ENCODE measurements around the gene SAMD11. TPM values are rescaled to one million over a fixed set of nuclear protein-coding genes. Genes with fewer than 3 reads are reported as not detected.
"Not testable (repeated sequence)": the region's sequence is repeated elsewhere in the genome, so short reads cannot be mapped to it uniquely, and the experiment has no call there.

SAMD11 gene
- polyA plus RNA-seq (2013, experiment 1 of 2) = 2.3 TPM
- 1.1 TPM for polyA plus RNA-seq (2013, experiment 2 of 2)

- WGBS = 3% methylated on average over 72 of the region's 72 CpGs
- Histone ChIP-seq H3K27me3 (ENCODE audit: insufficient read depth, low read length) (peaks cover 100% of the 10 kb centered on the region), H3K9me3 (ENCODE audit: insufficient read depth, low read depth, low read length) (no peaks in the 10 kb centered on the region)
Measured at GRCh38 chr1:923131-923990, at the start of gene SAMD11. SAMD11 (plus strand) TSS chr1:923923; CDS start chr1:924432, 509 bp downstream.

GRCh38 chr1:876428-877208 is 47.1 kb upstream of the SAMD11 start:
- peaks cover 18% of the 10 kb centered on the region for H3K27me3 ChIP-seq (ENCODE audit: insufficient read depth, low read length)
- H3K36me3 ChIP-seq (ENCODE audit: insufficient read depth, low read length); H3K9me3 ChIP-seq (ENCODE audit: insufficient read depth, low read depth, low read length); H3K27ac ChIP-seq (ENCODE audit: low read depth, low read length); H3K4me1 ChIP-seq (ENCODE audit: insufficient read depth, low read length); H3K9ac ChIP-seq (ENCODE audit: low read depth, low read length); H3K4me3 ChIP-seq (ENCODE audit: low read length): not testable (repeated sequence)
- 77% methylated on average over 8 of the region's 8 CpGs for WGBS

More at GRCh38 chr1:923131-923990, at the start of gene SAMD11:
- no peaks in the 10 kb centered on the region for H3K36me3 ChIP-seq (ENCODE audit: insufficient read depth, low read length)
- no peak within 1 kb of the TSS; the same call in 1 of the 2 replicates for H3K9ac ChIP-seq (ENCODE audit: low read depth, low read length)
- no peak within 1 kb of the TSS for H3K27ac ChIP-seq (ENCODE audit: low read depth, low read length)
- peak within 1 kb of the TSS; percentile 45 for H3K4me3 ChIP-seq (ENCODE audit: low read length)
- H3K4me1 ChIP-seq (ENCODE audit: insufficient read depth, low read length) = peaks cover 9% of the 10 kb centered on the region

GRCh38 chr1:877209-877986 is 46.3 kb upstream of the SAMD11 start:
- not testable (repeated sequence) for H3K4me1 ChIP-seq (ENCODE audit: insufficient read depth, low read length); H3K9me3 ChIP-seq (ENCODE audit: insufficient read depth, low read depth, low read length); H3K36me3 ChIP-seq (ENCODE audit: insufficient read depth, low read length); H3K27ac ChIP-seq (ENCODE audit: low read depth, low read length); H3K9ac ChIP-seq (ENCODE audit: low read depth, low read length); H3K4me3 ChIP-seq (ENCODE audit: low read length)
- peaks cover 12% of the 10 kb centered on the region for H3K27me3 ChIP-seq (ENCODE audit: insufficient read depth, low read length)
- WGBS = 66% methylated on average over 5 of the region's 5 CpGs

- H3K27ac ChIP-seq (ENCODE audit: low read depth, low read length); H3K9ac ChIP-seq (ENCODE audit: low read depth, low read length); H3K4me1 ChIP-seq (ENCODE audit: insufficient read depth, low read length); H3K4me3 ChIP-seq (ENCODE audit: low read length); H3K36me3 ChIP-seq (ENCODE audit: insufficient read depth, low read length); H3K9me3 ChIP-seq (ENCODE audit: insufficient read depth, low read depth, low read length): not testable (repeated sequence)
- H3K27me3 ChIP-seq (ENCODE audit: insufficient read depth, low read length) = peaks cover 19% of the 10 kb centered on the region
- WGBS = 49% methylated on average over 2 of the region's 2 CpGs
Measured at GRCh38 chr1:880511-880910, 43.2 kb upstream of the SAMD11 start.

GRCh38 chr1:880915-881314 is 42.8 kb upstream of the SAMD11 start:
- not testable (repeated sequence) for H3K9me3 ChIP-seq (ENCODE audit: insufficient read depth, low read depth, low read length); H3K9ac ChIP-seq (ENCODE audit: low read depth, low read length); H3K36me3 ChIP-seq (ENCODE audit: insufficient read depth, low read length); H3K27ac ChIP-seq (ENCODE audit: low read depth, low read length); H3K4me3 ChIP-seq (ENCODE audit: low read length); H3K4me1 ChIP-seq (ENCODE audit: insufficient read depth, low read length)
- H3K27me3 ChIP-seq (ENCODE audit: insufficient read depth, low read length) = peaks cover 20% of the 10 kb centered on the region
- no CpG with 5 or more reads among the region's 2 CpGs for WGBS

GRCh38 chr1:886311-886710 is 37.4 kb upstream of the SAMD11 start:
- Histone ChIP-seq H3K27me3 (ENCODE audit: insufficient read depth, low read length) (peaks cover 35% of the 10 kb centered on the region), H3K36me3 (ENCODE audit: insufficient read depth, low read length) (no peaks in the 10 kb centered on the region), H3K4me1 (ENCODE audit: insufficient read depth, low read length) (no peaks in the 10 kb centered on the region), H3K9me3 (ENCODE audit: insufficient read depth, low read depth, low read length) (no peaks in the 10 kb centered on the region), H3K9ac (ENCODE audit: low read depth, low read length) (no peak overlapping the region), H3K4me3 (ENCODE audit: low read length) (no peak overlapping the region), H3K27ac (ENCODE audit: low read depth, low read length) (no peak overlapping the region)
- WGBS = 85% methylated on average over 1 of the region's 1 CpG

- Histone ChIP-seq H3K36me3 (ENCODE audit: insufficient read depth, low read length) (no peaks in the 10 kb centered on the region), H3K4me1 (ENCODE audit: insufficient read depth, low read length) (no peaks in the 10 kb centered on the region), H3K4me3 (ENCODE audit: low read length) (no peak overlapping the region), H3K9ac (ENCODE audit: low read depth, low read length) (no peak overlapping the region), H3K9me3 (ENCODE audit: insufficient read depth, low read depth, low read length) (no peaks in the 10 kb centered on the region), H3K27me3 (ENCODE audit: insufficient read depth, low read length) (peaks cover 35% of the 10 kb centered on the region), H3K27ac (ENCODE audit: low read depth, low read length) (no peak overlapping the region)
- 88% methylated on average over 11 of the region's 11 CpGs for WGBS
Measured at GRCh38 chr1:886760-887159, 37.0 kb upstream of the SAMD11 start.

- Histone ChIP-seq H3K4me3 (ENCODE audit: low read length) (no peak overlapping the region), H3K9me3 (ENCODE audit: insufficient read depth, low read depth, low read length) (no peaks in the 10 kb centered on the region), H3K9ac (ENCODE audit: low read depth, low read length) (no peak overlapping the region), H3K27ac (ENCODE audit: low read depth, low read length) (no peak overlapping the region), H3K27me3 (ENCODE audit: insufficient read depth, low read length) (peaks cover 35% of the 10 kb centered on the region), H3K4me1 (ENCODE audit: insufficient read depth, low read length) (no peaks in the 10 kb centered on the region), H3K36me3 (ENCODE audit: insufficient read depth, low read length) (no peaks in the 10 kb centered on the region)
Measured at GRCh38 chr1:888297-888696, 35.4 kb upstream of the SAMD11 start.

GRCh38 chr1:889774-890173 is 33.9 kb upstream of the SAMD11 start:
- H3K4me1 ChIP-seq (ENCODE audit: insufficient read depth, low read length); H3K9ac ChIP-seq (ENCODE audit: low read depth, low read length); H3K4me3 ChIP-seq (ENCODE audit: low read length); H3K9me3 ChIP-seq (ENCODE audit: insufficient read depth, low read depth, low read length); H3K27ac ChIP-seq (ENCODE audit: low read depth, low read length); H3K36me3 ChIP-seq (ENCODE audit: insufficient read depth, low read length): not testable (repeated sequence)
- WGBS = 89% methylated on average over 3 of the region's 4 CpGs
- peaks cover 31% of the 10 kb centered on the region for H3K27me3 ChIP-seq (ENCODE audit: insufficient read depth, low read length)

- H3K9me3 ChIP-seq (ENCODE audit: insufficient read depth, low read depth, low read length) = not testable (repeated sequence)
- 81% methylated on average over 9 of the region's 9 CpGs for WGBS
Measured at GRCh38 chr1:890234-890633, 33.5 kb upstream of the SAMD11 start.

GRCh38 chr1:890661-891060 is 33.1 kb upstream of the SAMD11 start:
- Histone ChIP-seq H3K27ac (ENCODE audit: low read depth, low read length) (no peak overlapping the region), H3K27me3 (ENCODE audit: insufficient read depth, low read length) (peaks cover 26% of the 10 kb centered on the region), H3K4me1 (ENCODE audit: insufficient read depth, low read length) (no peaks in the 10 kb centered on the region), H3K9ac (ENCODE audit: low read depth, low read length) (no peak overlapping the region), H3K36me3 (ENCODE audit: insufficient read depth, low read length) (no peaks in the 10 kb centered on the region), H3K4me3 (ENCODE audit: low read length) (no peak overlapping the region), H3K9me3 (ENCODE audit: insufficient read depth, low read depth, low read length) (no peaks in the 10 kb centered on the region)
- 74% methylated on average over 3 of the region's 3 CpGs for WGBS

More at GRCh38 chr1:890234-890633, 33.5 kb upstream of the SAMD11 start:
- H3K4me1 ChIP-seq (ENCODE audit: insufficient read depth, low read length); H3K9ac ChIP-seq (ENCODE audit: low read depth, low read length); H3K27ac ChIP-seq (ENCODE audit: low read depth, low read length); H3K4me3 ChIP-seq (ENCODE audit: low read length); H3K36me3 ChIP-seq (ENCODE audit: insufficient read depth, low read length): not testable (repeated sequence)
- H3K27me3 ChIP-seq (ENCODE audit: insufficient read depth, low read length) = peaks cover 28% of the 10 kb centered on the region

Measured in HUES64 (cell line).